VCaP (cell line): ENCODE data around the gene NFIA.

Experiments
- H3K27ac ChIP-seq: fragments of 450-650 bp; 2 replicates; pipeline ENCODE4 v1.5.1; 2017
- CTCF ChIP-seq: fragments of 450-650 bp; conservative IDR thresholded peaks from 2 replicates; pipeline ENCODE4 v1.5.1; 2017; ENCODE audit warnings: mild to moderate bottlenecking, moderate library complexity

NFIA gene

GRCh38 chr1:61238359-61238665 is 156.0 kb downstream of the NFIA start:
- TF ChIP-seq CTCF, result no peak
- no peak overlapping the region for H3K27ac ChIP-seq

- no peak for TF ChIP-seq CTCF
- peak overlapping the region; percentile 81 for H3K27ac ChIP-seq
These were observed 158.5 kb downstream of the NFIA start for GRCh38 chr1:61240878-61241277.

GRCh38 chr1:61241411-61241838 is 159.1 kb downstream of the NFIA start:
- peak overlapping the region; percentile 81 for H3K27ac ChIP-seq
- TF ChIP-seq CTCF, result no peak

GRCh38 chr1:61241973-61242381 is 159.6 kb downstream of the NFIA start:
- TF ChIP-seq CTCF, result no peak
- peak overlapping the region; percentile 81 for H3K27ac ChIP-seq

GRCh38 chr1:61244114-61244513 is 161.8 kb downstream of the NFIA start:
- no peak for TF ChIP-seq CTCF
- no peak overlapping the region for H3K27ac ChIP-seq

GRCh38 chr1:61245696-61246400 is 163.5 kb downstream of the NFIA start:
- no peak for TF ChIP-seq CTCF
- H3K27ac ChIP-seq, result no peak overlapping the region

- H3K27ac ChIP-seq, result no peak overlapping the region
- TF ChIP-seq CTCF, result no peak
These were observed 164.9 kb downstream of the NFIA start for GRCh38 chr1:61247051-61247825.
